CD4-positive, alpha-beta T cell treated with Interleukin-17A for 4 hours (primary cell): Measurements from ENCODE around the gene FAM89A.
"Not testable (repeated sequence)": the region's sequence is repeated elsewhere in the genome, so short reads cannot be mapped to it uniquely, and the experiment has no call there.

Experiments used
- DNase-seq: peaks from one replicate; pipeline ENCODE4 v3.0.0-alpha.2; 2020; ENCODE audit warnings: mixed read lengths

Gene FAM89A

DNA sequence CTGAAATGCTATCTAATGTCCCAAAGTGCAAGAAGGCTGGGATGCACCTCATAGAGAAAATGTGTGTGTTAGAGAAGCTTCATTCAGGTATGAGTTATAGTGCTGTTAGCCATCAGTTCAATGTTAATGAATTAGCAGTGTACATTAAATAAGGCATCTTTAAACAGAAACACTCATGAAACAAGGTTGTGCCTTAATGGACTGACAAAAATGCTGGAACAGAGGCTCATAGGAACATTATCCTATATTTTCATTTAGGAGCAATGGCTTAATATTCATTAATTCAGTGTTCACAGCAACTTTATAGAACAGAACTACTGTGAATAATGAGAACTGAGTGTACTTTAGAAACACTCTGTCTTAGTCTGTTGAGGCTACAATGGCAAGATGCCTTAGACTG, 15.2 kb upstream of the FAM89A start:
- DNase-seq: no peak

GRCh38 chr1:231053493-231054162, 13.6 kb upstream of the FAM89A start:
- DNase-seq: no peak

- no peak for DNase-seq
Observed at GRCh38 chr1:231052777-231053176, 12.7 kb upstream of the FAM89A start.

- DNase-seq: not testable (repeated sequence)
Observed at GRCh38 chr1:231050932-231051331, 10.9 kb upstream of the FAM89A start.

DNA sequence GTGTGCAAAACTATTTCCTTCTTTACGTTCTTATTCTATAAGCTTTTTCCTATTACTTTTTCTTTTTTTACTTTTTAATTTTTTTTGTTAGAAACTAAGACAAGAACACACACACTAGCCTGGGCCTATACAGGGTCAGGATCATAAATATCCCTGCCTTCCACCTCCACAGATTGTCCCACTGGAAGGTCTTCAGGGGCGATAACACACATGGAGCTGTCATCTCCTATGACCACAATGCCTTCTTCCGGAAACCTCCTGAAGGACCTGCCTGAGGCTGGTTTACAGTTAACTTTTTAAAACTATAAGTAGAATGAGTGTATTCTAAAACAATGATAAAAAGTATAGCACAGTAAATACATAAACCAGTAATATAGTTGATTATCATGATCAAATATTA, 10.3 kb upstream of the FAM89A start:
- no peak for DNase-seq

GRCh38 chr1:231049121-231049979, 9.3 kb upstream of the FAM89A start:
- no peak for DNase-seq

- DNase-seq: not testable (repeated sequence)
Observed at GRCh38 chr1:231048419-231048818, 8.4 kb upstream of the FAM89A start.

DNA sequence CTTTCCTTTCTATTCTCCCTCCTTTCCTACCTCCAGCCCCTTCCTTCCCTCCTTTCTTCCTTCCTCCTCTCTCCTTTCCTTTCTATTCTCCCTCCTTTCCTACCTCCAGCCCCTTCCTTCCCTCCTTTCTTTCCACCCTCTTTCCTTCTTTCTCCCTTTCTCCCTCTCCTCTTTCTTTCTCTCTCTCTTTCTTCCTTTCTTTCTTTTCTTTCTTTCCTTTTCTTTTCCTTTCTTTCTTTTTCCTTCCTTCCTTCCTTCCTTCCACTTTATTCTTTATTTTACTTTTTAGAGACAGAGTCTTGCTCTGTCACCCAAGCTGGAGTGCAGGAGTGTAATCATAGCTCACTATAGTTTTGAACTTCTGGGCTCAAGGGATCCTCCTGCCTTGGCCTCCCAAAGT, 7.5 kb upstream of the FAM89A start:
- not testable (repeated sequence) for DNase-seq

DNA sequence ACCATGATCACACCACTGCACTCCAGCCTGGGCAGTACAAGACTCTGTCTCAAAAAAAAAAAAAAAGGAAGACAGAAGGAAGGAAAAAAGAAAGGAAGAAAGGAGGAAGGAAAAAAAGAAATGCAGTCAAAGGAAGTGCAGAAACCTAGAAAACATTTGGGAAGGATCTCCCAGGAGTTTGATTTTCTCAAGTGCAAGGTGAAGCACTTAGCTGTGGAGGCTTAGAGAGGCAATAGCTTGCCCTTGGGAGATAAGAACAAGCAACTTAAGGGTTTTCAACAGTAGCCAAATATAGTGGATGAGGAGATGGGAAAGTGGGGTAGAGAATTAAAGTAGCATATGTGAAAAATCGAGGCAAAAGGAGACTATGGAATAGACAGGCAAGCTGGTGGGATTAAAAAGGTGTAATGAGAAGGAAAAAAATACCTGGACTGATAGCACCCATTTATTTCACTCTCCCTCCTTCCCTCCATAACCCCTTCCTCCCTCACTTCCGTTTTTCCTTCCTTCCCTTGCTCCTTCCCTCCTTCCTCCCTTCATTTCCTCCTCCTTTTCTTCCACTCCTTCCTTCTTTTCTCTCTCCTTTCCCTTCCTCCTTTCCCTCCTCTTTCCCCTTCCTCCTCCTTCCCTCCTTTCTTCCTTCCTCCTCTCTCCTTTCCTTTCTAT, 6.8 kb upstream of the FAM89A start:
- no peak for DNase-seq

DNA sequence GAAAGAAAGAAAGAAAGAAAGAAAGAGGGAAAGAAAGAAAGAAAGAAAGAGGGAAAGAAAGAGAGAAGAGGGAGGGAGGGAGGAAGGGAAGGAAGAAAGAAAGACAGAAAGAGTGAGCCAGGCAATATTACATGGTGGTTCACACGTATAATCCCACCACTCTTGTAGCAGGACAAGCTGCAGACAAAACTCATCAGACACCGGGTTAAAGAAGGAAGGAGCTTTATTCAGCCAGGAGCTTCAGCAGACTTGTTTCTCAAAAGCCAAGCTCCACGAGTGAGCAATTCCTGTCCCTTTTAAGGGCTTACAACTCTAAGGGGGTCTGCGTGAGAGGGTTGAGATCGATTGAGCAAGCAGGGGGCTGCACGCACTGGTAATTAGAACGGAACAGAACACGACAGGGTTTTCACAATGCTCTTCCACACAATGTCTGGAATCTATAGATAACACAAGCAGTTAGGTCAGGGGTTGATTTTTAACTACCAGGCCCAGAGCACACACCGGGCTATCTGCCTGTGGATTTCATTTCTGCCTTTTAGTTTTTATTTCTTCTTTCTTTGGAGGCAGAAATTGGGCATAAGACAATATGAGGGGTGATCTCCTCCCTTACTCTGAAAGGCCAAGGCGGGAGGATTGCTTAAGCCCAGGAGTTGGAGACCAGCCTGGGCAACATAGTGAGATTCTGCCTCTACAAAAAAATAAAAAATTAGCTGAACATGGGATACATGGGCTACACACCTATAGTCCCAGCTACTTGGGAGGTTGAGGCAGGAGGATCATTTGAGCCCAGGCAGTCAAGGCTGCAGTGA, 6.1 kb upstream of the FAM89A start:
- not testable (repeated sequence) for DNase-seq

DNA sequence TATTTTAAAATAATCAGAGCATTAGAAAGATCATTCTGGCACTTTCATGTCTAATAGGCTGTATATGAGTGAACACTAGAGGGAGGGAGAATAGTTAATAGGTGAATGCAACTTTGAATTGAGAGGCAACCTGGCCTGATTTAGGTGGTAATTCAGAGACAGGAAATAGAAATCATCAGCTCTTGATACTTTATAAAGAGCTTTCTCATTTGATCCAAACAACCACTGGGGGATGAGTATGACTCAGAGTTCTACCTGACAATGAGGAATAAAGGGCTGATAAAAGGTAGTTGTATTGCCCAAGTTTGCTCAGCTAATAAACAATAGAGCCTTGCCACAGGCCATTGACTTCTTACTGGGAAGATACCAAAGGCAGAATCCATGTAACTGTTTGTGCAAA, 5.2 kb upstream of the FAM89A start:
- no peak for DNase-seq

GRCh38 chr1:231044588-231044987, 4.5 kb upstream of the FAM89A start:
- no peak for DNase-seq

DNA sequence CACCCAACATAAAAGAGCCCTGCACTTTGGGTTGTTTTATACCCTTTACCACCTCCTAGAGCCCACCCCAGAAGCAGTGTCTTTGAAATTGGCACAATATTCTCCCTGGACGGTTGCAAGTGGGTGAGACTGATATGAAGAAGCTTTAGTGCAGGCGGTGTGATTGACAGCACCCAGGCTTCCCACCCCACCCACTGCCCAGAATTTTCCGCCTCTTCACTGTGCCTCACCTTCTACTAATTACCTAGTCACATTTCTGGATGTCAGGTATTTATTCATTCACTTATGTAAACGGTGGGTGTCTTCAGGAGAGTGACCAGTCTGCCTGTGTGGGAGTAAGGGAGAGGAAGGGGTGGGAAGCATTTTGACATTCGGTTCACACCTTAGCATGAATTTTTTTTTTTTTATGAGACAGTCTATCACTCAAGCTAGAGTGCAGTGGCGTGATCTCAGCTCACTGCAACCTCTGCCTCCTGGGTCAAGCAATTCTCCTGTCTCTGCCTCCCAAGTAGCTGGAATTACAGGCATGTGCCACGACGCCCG, 1.7 kb upstream of the FAM89A start:
- no peak for DNase-seq

- DNase-seq: no peak
Observed at GRCh38 chr1:231040800-231041718, 1.0 kb upstream of the FAM89A start.

DNA sequence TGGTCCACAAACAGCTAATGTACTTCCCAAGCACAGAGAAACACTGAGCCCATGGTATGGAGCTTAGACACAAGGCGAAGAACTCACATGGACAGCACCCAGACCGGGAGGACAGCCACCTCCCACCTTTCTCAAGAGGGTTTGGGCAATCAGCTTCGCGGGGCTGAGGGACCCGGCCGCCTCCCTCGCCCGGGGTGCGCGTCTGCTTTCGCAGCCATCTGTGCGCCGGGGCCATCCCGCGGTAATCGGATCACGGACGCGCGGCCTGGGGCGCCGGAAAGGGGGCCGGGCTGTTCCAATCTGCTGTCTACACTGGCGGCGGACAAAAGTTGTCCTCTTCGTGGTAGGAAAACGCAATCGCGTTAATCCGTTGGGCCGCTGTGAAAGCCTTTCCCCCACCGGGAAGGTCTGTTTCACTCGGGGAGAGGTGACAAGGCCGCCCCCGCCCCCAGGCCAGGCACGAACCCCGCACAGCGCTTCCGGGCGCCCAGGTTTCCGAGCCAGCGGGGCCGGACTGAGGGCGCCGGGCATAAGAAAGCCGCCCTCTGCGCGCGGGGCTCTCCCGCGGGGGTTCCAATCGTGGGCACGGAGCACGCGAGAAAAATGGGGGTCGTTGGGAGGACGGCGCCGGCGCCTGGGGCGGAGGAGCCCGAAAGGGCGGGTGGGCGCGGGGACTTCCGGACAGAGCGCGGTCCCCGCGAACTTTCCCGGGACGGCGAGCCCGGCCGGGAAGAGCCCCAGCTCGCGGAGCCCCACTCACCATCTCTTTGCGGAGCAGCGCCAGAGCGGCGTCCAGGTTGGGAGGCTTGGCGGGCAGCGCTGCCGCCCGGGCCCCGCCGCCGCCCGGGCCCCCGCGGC, 664 bp downstream of the FAM89A start:
- peak; percentile 50 for DNase-seq

- no peak for DNase-seq
Observed at GRCh38 chr1:231037585-231038517, 2.2 kb downstream of the FAM89A start.

- DNase-seq: no peak
Observed at GRCh38 chr1:231036416-231036815, 3.6 kb downstream of the FAM89A start.

- DNase-seq: no peak
Observed at GRCh38 chr1:231035799-231036198, 4.3 kb downstream of the FAM89A start.

- no peak for DNase-seq
Observed at GRCh38 chr1:231032963-231033362, 7.1 kb downstream of the FAM89A start.
